HL-60/S4 (cell line): Measurements from ENCODE around the gene PTHLH.

Source experiments
- in situ Hi-C: fragments of 300-500 bp; cut with MboI; formaldehyde crosslinking; loops from 2 replicates; pipeline ENCODE4 v1.14.3; 2022; ENCODE audit warnings: low sequenced_read_pairs

PTHLH gene

DNA sequence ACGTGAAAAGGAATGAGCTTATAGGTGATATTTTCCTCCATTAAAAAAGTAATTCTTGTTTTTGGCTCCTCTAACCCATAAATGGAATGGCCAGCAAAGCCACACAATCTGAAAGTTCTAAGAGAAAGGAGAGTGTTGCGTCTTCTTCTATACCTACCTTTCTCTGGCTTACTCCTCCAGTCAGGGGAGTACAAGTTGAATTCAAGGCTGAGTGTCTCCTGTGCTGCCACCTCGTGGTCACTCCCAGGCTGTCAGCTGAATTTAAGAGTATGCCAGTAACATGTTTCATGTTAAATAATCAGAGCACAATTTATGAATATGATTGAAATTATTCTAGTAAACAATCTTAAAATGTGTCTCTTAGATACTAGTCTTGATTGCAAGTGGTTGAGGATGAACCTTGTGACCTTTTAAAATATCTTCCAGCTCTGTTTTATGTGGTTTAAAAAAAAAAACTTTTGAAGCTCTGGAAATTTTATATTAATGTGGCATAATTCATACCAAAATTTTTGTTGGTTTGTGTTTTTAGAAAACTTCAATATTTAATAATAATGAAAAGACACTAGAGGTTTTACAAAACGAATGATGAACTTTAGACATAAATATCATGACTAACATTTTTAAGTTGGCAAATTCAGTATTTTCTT lies 31.7 kb downstream of the PTHLH start:
- in situ Hi-C loops, result loop anchor here (25.0 kb wide), 1 partner anchor 204 kb away; no protein-coding TSS in a partner anchor

DNA sequence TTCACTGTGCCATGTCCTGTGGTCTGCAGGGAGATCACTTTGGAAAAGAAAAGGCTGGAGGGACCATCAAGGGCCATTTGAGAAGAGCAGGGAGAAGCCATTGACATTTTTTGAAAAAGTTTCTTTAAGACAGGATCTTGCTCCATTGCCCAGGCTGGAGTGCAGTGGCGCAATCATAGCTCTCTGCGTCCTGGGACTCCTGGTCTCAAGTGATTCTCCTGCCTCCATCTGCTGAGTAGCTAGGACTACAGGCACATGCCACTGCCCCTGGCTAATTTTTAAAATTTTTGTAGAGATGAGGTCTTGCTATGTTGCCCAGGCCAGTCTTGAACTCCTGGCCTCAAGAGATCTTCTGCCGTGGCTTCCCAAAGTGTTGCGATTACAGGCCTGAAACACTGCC lies 32.3 kb downstream of the PTHLH start:
- in situ Hi-C loops, result loop anchor here (25.0 kb wide), 1 partner anchor 203 kb away; no protein-coding TSS in a partner anchor

DNA sequence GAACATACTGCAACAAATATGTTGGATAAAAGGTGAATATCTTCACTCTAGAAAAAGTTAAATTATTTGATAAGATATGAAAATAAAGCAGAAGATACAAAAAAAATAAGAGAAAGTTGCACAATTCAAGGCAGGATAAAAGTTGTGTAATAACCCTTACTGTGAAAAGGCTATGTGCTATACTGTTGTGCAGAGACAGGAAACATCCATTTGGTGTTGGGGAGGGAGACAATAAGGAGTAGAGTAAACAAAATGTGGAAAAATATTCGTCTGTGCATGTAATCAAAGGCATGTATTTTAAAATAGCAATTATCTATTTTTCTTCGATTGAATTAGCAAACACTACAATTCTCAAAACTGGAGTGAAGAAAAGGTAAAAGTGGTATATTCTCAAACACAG lies 34.8 kb downstream of the PTHLH start:
- in situ Hi-C loops, result loop anchor here (25.0 kb wide), 1 partner anchor 200 kb away; no protein-coding TSS in a partner anchor

DNA sequence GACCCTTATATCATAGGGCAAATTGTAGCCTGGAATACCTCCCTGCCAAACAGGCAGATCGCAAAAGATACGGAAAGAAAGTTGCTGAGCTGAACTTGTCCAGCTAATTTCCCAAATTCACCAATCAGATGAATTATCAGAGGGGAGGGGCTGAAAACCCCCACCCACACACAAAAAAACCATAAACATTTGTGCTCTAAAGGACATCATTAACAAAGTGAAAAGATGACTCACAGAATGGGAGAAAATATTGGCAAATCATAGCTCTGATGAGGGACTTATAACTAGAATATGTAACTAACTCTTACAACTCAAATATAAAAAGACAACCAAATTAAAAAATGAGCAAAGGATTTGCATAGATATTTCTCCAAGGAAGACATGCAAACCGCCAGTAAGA lies 36.3 kb downstream of the PTHLH start:
- in situ Hi-C loops, result loop anchor here (25.0 kb wide), 1 partner anchor 199 kb away; no protein-coding TSS in a partner anchor

DNA sequence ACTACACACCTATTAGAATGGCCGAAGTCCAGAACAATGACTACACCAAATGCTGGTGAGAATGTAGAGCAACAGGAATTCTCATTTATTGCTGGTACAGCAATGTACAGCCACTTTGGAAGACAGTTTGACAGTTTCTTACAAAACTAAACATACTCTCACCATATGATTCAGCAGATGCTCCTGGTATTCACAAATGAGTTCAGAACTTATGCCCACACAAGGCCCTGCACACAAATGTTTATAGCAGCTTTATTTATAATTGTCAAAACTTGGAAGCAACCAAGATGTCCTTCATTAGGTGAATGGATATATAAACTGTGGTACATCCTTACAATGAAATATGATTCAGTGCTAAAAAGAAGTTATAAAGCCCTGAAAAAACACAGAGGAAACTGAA lies 38.3 kb downstream of the PTHLH start:
- in situ Hi-C loops, result loop anchor here (25.0 kb wide), 1 partner anchor 197 kb away; no protein-coding TSS in a partner anchor

DNA sequence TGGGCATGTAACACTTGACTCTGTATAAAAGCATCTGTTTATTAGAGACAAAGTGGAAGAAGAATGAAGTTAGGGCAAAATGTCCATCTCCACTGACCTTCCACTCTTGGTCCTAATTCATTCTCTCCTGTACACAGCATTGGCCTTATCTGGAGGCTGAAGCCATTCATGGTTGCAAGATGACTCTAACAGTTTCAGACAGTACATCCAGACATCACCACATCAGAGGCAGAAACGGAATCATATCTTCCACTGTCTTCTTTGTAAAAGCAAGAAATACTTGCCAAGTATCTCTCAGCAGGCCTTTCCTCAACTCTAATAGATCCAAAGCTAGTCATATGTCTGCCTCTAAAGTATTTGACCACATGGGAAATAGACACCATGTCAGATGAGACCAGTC lies 41.1 kb downstream of the PTHLH start:
- in situ Hi-C loops, result loop anchor here (25.0 kb wide), 1 partner anchor 194 kb away; no protein-coding TSS in a partner anchor

DNA sequence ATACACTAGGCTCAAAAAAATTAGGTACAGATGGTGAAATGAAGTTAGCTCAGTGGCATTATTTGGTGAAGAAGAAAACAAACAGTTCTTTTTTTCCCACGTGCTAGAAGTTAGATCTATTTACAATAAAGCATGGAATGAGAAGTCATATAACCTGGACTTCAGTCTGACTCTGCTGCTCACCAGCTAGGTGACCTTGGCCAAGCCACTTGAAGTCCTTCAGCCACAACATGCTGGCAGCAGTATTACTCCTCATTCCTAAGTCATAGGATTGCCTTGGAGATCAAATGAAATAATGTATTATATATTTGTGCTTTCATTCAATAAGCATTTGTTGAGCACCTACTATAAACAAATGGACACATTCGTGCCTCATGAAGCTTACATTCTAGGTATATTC lies 45.2 kb downstream of the PTHLH start:
- in situ Hi-C loops, result loop anchor here (25.0 kb wide), 1 partner anchor 190 kb away; no protein-coding TSS in a partner anchor

DNA sequence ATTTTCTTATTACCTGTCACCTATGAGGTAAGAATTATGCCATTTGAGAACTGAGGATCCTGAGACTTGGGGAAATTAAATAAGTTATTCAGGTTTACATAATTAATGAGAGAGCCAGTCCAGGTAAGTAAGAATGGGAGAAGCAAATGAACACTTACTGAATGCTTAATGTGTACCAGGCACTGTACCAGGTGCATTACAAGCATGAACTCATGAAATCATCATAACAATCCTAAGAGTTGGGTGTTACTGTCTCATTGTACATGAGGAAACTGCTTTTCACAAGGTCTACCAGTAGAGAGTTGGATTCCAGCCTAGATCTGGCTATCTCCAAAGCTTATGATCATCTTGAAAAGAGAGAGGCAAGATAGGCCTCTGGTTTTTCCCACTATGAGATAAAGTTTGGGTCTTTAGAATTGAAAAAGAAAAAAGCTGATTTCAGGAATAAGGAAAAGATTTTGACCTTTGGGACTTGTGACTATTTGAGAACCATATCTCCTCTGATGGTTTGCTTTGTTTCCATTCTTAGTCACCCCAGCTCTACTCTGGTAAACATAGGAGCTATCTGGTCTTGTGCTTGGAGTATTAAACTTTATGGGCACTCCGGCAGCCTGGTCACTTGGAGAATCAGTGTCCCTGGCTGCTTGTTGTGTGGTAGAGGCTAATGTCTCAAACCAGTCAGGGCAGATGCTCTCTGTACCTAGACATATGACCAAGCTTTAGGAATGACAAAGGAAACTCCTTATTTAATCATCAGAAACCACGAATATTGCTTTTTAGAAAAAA lies 48.0 kb downstream of the PTHLH start:
- in situ Hi-C loops, result loop anchor here (25.0 kb wide), 1 partner anchor 187 kb away; no protein-coding TSS in a partner anchor

DNA sequence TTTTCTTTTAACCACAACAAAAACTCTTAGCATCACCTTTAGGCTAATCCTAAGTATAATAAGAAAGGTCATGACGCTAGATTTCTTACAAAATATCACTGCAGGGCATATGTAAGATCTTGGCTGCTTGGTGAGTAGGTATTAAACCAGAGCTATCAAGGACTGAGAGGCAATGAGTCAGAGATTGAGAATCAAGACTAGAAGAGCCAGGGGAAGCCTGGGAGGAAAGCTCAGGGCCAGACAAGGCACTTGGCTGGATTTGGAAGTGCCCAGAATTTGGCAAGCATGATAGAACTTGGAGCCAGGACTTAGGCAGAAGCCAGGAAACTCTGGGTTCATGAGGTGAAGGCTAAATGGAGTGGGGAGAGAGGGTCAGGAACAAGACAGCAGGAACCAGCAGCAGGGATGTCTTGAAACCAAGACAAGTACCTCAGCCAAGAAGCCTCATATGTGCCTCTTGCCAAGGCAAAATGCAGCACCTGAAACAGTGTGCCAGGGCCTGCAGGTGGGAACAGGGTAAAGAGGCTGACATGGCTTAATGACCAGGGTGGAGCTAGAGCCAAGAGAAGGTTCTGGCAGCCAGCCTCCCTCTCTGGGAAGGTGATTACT lies 49.9 kb downstream of the PTHLH start:
- in situ Hi-C loops, result no loop called here

DNA sequence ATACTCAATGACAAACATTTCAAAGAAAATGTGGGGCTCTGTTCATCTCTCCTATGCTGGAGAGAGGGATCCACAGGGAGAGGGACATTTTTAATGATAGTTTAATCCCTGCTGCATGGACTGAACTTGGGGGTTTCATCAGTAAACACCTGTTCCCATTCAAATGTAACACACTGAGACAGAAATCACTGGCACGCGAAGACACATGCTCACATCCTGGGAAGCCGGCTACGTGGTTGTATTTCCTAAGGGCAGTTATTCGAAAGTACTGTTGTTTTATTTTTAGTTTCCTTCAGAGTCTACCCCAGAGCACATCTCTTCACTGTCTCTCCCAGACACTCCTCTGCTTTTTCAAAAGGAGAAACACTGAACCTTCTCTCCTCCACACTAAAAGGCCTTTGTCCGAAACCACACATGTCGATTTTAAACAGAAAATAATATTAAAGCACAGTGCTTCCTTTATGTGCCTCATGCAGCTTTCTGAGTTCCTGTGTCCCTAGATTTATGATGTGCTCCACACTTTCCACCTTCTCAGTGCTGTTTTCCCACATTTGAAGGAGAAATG lies 52.8 kb downstream of the PTHLH start:
- in situ Hi-C loops, result no loop called here

DNA sequence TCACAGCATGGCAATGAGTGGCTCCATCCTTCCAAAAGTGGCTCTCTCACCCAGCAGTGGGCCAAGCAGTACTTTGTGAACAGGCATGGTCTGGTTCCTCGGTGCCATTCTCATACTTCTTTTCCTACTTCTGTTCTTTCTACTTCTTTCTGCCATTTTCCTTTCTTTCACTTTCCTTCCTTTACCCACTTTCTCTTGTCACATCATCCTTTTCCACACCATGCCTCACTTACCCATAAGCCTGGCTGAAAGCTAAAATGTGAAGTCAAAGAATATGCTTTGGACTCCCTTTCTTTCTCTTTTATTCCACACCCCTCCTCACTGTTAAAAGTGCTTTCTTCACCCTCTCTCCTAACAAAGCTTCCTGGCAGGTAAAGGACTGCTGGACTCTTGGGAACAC lies 57.0 kb downstream of the PTHLH start:
- in situ Hi-C loops, result no loop called here

DNA sequence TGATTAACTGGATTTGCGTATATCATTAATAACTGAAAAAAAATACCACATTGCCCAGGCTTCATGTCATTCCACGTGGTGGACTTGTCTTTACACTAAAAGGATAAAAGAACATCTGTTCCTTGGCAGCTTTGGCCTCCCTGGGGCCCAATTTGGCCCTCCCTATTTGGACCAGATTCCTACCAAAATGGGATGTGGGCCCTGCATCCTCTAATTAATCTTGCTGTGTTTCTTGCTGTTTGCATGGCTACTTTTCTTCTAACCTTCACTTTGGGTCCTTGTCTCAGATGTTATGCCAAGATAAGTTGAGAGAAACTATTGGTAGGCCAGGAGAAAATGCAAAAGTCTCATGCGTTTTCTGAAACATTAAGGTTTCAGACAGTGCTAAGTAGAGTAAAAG lies 57.5 kb downstream of the PTHLH start:
- in situ Hi-C loops, result no loop called here

DNA sequence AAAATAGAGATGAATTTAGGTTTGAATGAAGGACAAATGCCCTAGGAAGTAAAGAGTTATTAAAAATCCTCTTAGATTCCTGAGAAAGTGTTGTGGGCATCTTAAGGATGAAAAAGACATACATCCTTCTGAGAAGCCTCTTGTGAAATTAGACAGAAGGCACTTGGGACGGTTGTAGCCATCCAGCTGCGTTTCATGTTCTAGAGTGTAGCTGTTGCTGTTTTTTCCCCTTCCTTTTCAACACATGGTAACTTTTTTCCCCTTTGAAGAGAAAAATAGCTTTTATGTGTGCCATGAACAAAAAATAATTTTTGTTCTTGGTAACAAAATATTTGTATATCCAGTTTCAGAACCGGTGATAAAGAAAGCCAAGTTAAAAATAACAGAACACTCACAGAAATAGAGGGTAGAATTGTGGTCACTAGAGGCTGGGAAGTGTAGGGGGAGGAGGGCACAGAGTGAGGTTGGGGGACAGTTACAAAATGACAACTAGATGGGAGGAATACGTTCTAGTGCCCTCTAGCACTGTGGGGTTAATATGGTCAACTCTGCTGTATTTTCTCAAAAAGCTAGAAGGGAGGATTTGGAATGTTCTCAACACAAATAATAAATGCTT lies 58.4 kb downstream of the PTHLH start:
- in situ Hi-C loops, result no loop called here

DNA sequence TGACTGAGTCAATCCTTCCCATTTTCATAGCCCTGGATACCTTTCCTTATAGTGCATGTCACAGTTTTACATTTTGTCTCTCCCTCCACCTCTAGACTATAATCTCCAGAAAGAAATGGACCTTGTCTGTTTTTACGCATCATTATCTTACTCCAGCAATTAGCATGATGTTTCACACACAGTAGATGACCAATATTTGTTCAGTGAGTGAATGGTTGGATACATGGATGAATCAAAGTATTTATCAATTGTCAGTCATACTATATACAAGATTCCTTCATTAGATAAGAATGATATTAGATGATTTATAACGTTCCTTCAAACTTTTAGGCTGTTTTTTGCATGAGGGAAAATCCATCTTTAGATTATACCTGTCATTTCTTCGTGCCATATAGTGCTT lies 61.1 kb downstream of the PTHLH start:
- in situ Hi-C loops, result no loop called here
